ENCODE measurements around the gene PPP2R2B. TPM values are rescaled to one million over a fixed set of nuclear protein-coding genes. Genes with fewer than 3 reads are reported as not detected.

The PPP2R2B gene
- total and polyA plus RNA-seq, 2 of the 4 experiments (the other 2 are of a cell fraction) = not detected

- Histone ChIP-seq H3K14ac (replicated peaks; ENCODE audit: low read depth, low read length) (no peak overlapping the region), H3K18ac (ENCODE audit: low read depth, low read length) (no peak overlapping the region), H3K27me3 (ENCODE audit: control insufficient read depth, insufficient read depth, low read length) (no peaks in the 10 kb centered on the region), H4K8ac (ENCODE audit: low read depth in 2 of 2, low read length in 2 of 2) (no peak overlapping the region), H3K4me1 (ENCODE audit: control insufficient read depth, insufficient read depth, low read length) (no peaks in the 10 kb centered on the region), H2AFZ (replicated peaks; ENCODE audit: low read length, poor library complexity) (no peak overlapping the region), H3K23ac (ENCODE audit: low read depth, low read length) (no peak overlapping the region), H3K79me1 (ENCODE audit: low read depth in 1 of 2, low read length in 2 of 2) (no peaks in the 10 kb centered on the region), H4K20me1 (ENCODE audit: insufficient read depth, low read length) (no peaks in the 10 kb centered on the region), H3K4me2 (ENCODE audit: low read depth, low read length) (no peak overlapping the region), H3K9me3 (ENCODE audit: control insufficient read depth, insufficient read depth, low read length) (peaks cover 5% of the 10 kb centered on the region; the same call in 1 of the 2 replicates), H3K9ac (ENCODE audit: low read depth, low read length) (no peak overlapping the region), H4K5ac (ENCODE audit: low read depth, low read length) (no peak overlapping the region), H2AK5ac (ENCODE audit: low read depth, low read length) (no peak overlapping the region), H4K91ac (ENCODE audit: insufficient read depth, low read depth, low read length) (no peak overlapping the region), H3K4ac (ENCODE audit: low read depth, low read length) (no peak overlapping the region), H2BK15ac (ENCODE audit: low read depth, low read length) (no peak overlapping the region), H3K56ac (ENCODE audit: extremely low read depth, insufficient read depth, low read length) (no peak overlapping the region), H3K9me1 (ENCODE audit: insufficient read depth, low read length) (no peaks in the 10 kb centered on the region), H2BK120ac (ENCODE audit: low read depth, low read length) (no peak overlapping the region), H2BK20ac (ENCODE audit: low read depth, low read length) (no peak overlapping the region), H3K4me3 (ENCODE audit: insufficient read depth, low read depth, low read length) (no peak overlapping the region), H3K36me3 (ENCODE audit: control insufficient read depth, insufficient read depth, low read length) (no peaks in the 10 kb centered on the region), H2BK5ac (ENCODE audit: low read depth, low read length, poor library complexity, severe bottlenecking) (no peak overlapping the region), H2AK9ac (replicated peaks; ENCODE audit: low read depth, low read length, poor library complexity) (no peak overlapping the region), H3K27ac (ENCODE audit: insufficient read depth, low read length) (no peak overlapping the region)
- no peak for DNase-seq
- in situ Hi-C loops (cut with MboI; ENCODE audit: low sequenced_read_pairs) (no loop called here), intact Hi-C loops (cut with micrococcal nuclease) (no loop called here), dilution Hi-C loops (cut with HindIII; ENCODE audit: low sequenced_read_pairs, unreplicated experiment) (no loop called here)
- no peak for ATAC-seq (ENCODE audit: low read depth)
- ChIA-PET CTCF (no interaction called here), POLR2A (ENCODE audit: unreplicated experiment) (no interaction called here)
- BruUV-seq (replicated peaks) = no TSS peak
- WGBS, 2 experiments (ENCODE audit: extremely low coverage in 2 of 2, insufficient read length in 1 of 2) = no CpG with 5 or more reads among the region's 6 CpGs
- no peak for TF ChIP-seq RFX5 (IDR thresholded peaks at IDR 0.05; ENCODE audit: low read depth, low read length)
- TF ChIP-seq CEBPB (IDR thresholded peaks at IDR 0.05; ENCODE audit: low read depth, low read length) = no peak
- TF ChIP-seq NFE2L2 (IDR thresholded peaks at IDR 0.05; ENCODE audit: low read depth, low read length) = no peak
- TF ChIP-seq POLR2A (IDR thresholded peaks at IDR 0.05; ENCODE audit: low read depth, low read length) = no peak
- TF ChIP-seq BHLHE40 (IDR thresholded peaks at IDR 0.05; ENCODE audit: low read depth, low read length) = no peak
- no peak for TF ChIP-seq CTCF (conservative IDR thresholded peaks at IDR 0.05; ENCODE audit: low read depth, low read length)
- no peak for TF ChIP-seq FOS (IDR thresholded peaks at IDR 0.05; ENCODE audit: low read depth, low read length)
- no peak for TF ChIP-seq RAD21 (IDR thresholded peaks at IDR 0.05; ENCODE audit: low read length)
- TF ChIP-seq ELK1 (IDR thresholded peaks at IDR 0.05; ENCODE audit: borderline replicate concordance, low read depth, low read length) = no peak
- TF ChIP-seq RCOR1 (IDR thresholded peaks at IDR 0.05; ENCODE audit: insufficient replicate concordance, low read length) = no peak
- no peak for TF ChIP-seq CHD1 (IDR thresholded peaks at IDR 0.05; ENCODE audit: low read depth, low read length)
- no peak for TF ChIP-seq SMC3 (IDR thresholded peaks at IDR 0.05; ENCODE audit: low read depth, low read length)
- TF ChIP-seq MXI1 (IDR thresholded peaks at IDR 0.05; ENCODE audit: borderline replicate concordance, low read depth, low read length) = no peak
- no peak for TF ChIP-seq MAFK (IDR thresholded peaks at IDR 0.05; ENCODE audit: low read depth, low read length)
- no peak for TF ChIP-seq MAZ (IDR thresholded peaks at IDR 0.05; ENCODE audit: borderline replicate concordance, low read depth, low read length)
Measured at GRCh38 chr5:146707316-146707715, 171.2 kb downstream of the PPP2R2B start.
